Activated CD4-positive, CD25-positive, alpha-beta regulatory T cell treated with anti-CD3 and anti-CD28 coated beads, Interleukin-2, amount 50 U/mL, for 24 hours (primary cell): ENCODE results near the gene ZNF414.
A peak's percentile ranks its signal among the peaks of the same experiment; 100 is the strongest.

Experiments used
- ATAC-seq, 2 donors: fragments of 150-1000 bp; cut with Tn5 transposase; one replicate each; pipeline ENCODE4 v1.10.0; 2021; ENCODE audit warnings: mild to moderate bottlenecking in 1 of 2, moderate library complexity in 1 of 2

ZNF414 gene

DNA sequence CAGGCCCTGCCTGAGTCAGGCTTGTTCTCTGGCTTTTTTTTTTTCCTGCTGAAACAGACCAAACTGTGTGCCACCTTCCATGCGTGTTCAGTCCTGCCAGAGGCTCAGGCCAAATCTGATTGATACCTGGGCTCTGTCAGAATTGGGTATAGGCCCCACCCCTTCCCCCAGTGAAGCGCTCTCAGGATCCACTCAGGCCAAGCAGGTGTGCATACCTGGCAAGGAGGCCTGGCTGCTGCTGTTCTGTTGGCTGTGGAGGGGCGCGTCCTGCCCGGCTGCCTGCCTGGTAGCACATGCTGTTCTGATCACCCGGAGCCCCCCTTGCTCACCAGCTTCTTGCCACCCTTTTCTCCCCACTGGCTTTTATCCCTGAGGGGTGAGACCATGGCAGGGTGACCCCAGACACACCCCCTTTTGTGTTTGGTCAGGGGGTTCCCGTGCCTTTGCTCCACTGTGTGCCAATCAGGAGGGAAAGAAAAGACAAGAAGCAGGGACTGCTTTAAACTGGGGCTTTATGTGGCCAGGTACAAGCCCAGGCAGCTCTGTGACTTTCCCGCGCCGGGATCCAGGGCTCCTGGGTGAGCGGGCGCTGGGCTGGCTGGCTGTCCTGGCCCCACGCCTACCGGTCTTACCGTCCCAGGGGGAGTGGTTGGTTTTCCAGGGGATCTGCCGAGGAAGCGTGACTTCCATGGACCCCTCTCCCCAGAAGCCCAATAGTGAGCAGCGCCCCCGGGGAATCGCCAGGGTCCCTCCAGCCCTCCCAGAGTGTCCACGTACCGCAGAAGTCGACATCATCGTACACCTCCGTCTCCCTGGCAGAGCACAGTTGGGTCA is 24.2 kb downstream of the ZNF414 start:
- no peak for ATAC-seq

- ATAC-seq = no peak
Measured at GRCh38 chr19:8488365-8488764, 25.6 kb downstream of the ZNF414 start.

GRCh38 chr19:8487137-8487851 is 26.7 kb downstream of the ZNF414 start:
- peak; percentile 71 to 85 for ATAC-seq

DNA sequence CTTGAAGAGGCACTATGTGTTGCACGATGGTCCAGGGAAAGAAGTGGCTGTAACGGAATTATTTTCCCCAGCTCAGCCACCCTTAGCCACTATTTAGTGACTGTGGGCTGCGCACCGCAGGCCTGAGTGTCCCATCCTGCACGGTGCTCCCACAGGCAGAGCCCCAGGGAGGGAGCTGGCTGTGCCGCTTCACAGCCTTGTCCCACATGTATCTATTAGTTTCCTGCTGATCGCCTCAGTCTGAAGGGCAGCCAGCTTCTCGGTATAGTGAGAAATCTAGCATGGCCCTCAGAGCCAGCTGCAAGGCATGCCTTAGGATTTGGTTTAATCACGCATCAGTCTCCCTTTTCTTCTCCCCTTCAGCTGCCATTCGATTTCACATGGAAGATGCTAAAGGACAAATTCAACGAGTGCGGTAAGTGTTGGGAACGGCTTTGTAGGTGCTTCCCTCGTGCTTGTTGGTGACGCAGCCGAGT is 27.3 kb downstream of the ZNF414 start:
- no peak for ATAC-seq

- ATAC-seq = no peak
Measured at GRCh38 chr19:8485561-8486371, 28.2 kb downstream of the ZNF414 start.

DNA sequence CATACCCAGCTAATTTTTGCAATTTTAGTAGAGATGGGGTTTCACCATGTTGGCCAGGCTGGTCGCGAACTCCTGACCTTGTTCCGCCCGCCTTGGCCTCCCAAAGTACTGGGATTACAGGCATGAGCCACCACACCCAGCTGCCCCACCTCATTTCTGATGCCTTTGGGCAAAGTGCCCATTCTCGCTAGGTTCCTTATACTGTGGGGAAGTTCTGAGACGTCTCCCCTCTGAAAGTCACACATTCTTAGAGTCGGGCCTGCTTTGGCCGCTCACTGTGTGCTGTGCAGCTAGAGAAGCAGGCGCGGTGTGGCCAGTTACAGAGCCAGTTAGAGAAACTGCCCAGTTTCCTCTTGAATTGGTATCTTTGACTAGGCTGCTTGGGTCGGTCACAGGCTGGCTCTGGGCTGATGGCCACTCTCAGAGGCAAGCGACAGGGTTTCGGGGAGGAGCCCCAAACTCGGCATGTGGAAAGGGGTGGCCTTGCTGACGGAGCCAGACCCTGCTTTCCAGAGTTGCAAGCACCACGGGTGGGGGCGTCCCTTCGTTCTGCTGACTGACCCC is 29.6 kb downstream of the ZNF414 start:
- no peak for ATAC-seq

DNA sequence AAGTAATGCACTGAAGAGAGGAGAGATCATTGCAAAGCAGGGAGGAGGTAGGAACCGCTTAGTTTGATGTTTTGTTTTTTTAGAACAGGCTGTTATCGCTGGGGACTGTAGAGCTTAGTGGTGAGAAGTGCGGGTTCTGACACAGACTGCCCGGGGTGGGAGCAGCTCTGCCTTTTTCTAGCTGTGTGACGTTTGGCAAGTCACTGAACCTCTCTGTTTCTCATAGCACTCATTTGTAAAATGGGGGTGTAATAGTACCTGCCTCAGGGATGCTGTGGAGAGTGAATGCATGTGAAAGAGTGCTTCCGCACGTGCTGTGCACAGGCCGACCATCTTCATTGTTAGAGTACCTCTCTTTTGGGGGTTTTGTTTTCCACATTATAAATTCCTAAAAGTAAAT is 30.8 kb downstream of the ZNF414 start:
- ATAC-seq = no peak

GRCh38 chr19:8482696-8483095 is 31.3 kb downstream of the ZNF414 start:
- no peak for ATAC-seq

DNA sequence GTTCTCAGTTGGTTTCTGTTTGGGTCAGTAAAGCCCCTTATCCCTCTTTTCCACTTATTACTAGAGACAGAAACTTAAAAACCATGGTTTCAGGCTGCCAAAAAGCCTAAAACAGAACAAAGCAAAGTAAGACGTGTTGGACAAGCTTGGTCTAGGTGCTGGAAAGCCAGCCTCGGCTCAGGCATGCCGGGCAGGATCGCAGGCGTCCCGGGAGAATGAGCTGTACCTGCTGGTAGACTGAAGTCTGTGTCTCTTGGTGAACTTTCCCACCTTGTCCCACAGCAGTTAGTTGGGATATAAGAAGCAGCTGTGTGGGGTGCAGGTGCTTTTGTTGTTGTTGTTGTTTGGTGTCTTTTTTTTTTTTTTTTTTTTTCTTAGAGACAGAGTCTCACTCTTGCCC is 32.4 kb downstream of the ZNF414 start:
- ATAC-seq = no peak

GRCh38 chr19:8481201-8481600 is 32.8 kb downstream of the ZNF414 start:
- ATAC-seq = no peak

GRCh38 chr19:8478598-8478997 is 35.4 kb downstream of the ZNF414 start:
- ATAC-seq = no peak

GRCh38 chr19:8477889-8478288 is 36.1 kb downstream of the ZNF414 start:
- no peak for ATAC-seq

GRCh38 chr19:8476524-8476923 is 37.4 kb downstream of the ZNF414 start:
- no peak for ATAC-seq

- ATAC-seq = no peak
Measured at GRCh38 chr19:8475005-8475404, 39.0 kb downstream of the ZNF414 start.

GRCh38 chr19:8473648-8474476 is 40.1 kb downstream of the ZNF414 start:
- no peak for ATAC-seq

GRCh38 chr19:8469613-8470368 is 44.2 kb downstream of the ZNF414 start:
- no peak for ATAC-seq

- ATAC-seq = no peak
Measured at GRCh38 chr19:8468761-8469373, 45.1 kb downstream of the ZNF414 start.

DNA sequence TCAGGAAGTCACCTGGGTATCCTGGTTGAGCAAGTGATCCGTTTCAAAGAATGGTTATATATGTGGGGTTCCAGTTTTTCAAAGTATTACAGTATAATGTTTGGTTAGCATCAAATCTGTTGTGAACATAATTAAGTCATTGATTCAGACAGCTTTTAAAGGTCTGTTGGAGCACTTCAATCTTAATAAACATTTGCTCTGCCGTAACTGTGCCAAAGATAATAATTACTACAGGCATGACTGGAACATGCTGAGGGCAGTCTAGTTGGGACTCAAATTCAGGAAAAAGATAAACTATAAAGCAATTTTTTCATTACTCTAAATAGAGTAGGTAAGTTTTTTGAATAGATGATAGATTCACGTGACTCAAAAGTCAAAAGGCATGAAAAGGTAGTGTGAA is 45.8 kb downstream of the ZNF414 start:
- ATAC-seq = no peak

DNA sequence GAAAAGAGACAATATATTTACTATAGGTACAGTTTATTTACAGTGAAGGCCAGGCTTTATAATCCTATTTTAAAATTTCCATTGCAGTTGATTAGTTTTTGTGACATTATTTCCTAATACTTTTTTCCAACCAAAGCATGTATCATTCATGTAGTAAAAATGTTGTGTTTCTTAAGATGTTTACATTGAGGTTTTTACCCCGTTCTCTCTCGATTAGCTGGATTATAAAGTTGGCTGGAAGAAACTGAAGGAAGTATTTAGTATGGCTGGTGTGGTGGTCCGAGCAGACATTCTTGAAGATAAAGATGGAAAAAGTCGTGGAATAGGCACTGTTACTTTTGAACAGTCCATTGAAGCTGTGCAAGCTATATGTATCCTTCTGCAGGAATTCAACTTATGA is 47.9 kb downstream of the ZNF414 start:
- ATAC-seq = no peak

- ATAC-seq = no peak
Measured at GRCh38 chr19:8463365-8463764, 50.6 kb downstream of the ZNF414 start.

DNA sequence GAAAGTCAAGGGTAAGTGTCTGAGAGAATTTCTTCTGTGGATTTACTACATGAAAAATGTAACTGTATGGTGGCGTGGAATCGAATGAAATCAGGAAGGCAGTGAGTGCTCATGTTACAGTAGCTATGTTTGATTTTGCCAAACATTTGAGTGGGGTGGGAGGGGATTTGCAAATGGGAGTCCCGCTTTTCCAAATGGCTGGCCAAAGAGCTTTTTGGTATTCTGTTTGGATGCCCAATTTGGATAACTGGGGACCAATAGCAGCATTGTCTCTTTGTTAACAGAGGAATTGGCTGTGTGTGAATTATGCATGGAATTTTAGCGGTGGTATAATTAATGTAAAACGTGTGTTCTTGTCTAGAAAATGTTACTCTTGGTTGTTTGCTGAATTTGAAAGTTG is 51.4 kb downstream of the ZNF414 start:
- ATAC-seq = no peak
